Mammary epithelial cell (primary cell): ENCODE measurements around the gene STAU1.

ENCODE experiments used
- EZH2 ChIP-seq: IDR thresholded peaks from 2 replicates; pipeline ENCODE4 v1.6.1; 2012; ENCODE audit warnings: low read length, inconsistent platforms, borderline replicate concordance
- TF ChIP-seq, protein P1 (sequence below), 2 donors: IDR thresholded peaks in 1 of 2; conservative IDR thresholded peaks in 1 of 2; 2 replicates each; pipeline ENCODE4 v1.5.1; 2011 to 2012; ENCODE audit warnings: inconsistent platforms in 2 of 2, low read length in 2 of 2, mild to moderate bottlenecking in 2 of 2, control low read depth in 1 of 2, low read depth in 1 of 2; ENCODE audit not compliant: insufficient read depth in 1 of 2; ENCODE audit errors: extremely low read depth in 1 of 2

DNA sequence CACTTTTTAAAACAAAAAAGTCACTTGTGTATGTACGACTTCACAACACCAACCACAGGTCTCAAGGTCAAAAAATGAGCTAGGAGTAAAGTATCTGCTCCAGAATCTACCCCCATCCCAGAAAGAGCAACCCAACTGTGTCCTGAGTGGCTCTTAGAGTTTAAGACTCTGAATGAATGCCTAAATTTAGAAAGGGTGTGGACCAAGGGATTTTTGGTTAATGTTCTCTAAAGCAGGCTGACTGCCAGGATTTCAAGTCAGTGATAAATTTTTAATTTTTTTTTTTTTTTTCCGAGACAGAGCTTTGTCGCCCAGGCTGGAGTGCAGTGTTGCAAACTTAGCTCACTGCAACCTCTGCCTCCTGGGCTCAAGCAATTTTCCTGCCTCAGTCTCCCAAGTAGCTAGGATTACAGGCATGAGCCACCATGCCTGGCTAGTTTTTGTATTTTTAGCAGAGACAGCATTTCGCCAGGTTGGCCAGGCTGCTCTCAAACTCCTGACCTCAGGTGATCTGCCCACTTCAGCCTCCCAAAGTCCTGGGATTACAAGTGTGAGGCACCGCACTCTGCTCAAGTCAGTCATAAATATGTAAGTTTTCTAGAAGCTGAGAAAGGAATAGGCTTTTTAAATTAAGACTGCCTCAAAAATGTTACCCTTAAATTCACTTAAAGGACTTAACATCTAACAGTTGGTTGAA lies 20.2 kb downstream of the STAU1 start:
- TF ChIP-seq, protein P1, sequence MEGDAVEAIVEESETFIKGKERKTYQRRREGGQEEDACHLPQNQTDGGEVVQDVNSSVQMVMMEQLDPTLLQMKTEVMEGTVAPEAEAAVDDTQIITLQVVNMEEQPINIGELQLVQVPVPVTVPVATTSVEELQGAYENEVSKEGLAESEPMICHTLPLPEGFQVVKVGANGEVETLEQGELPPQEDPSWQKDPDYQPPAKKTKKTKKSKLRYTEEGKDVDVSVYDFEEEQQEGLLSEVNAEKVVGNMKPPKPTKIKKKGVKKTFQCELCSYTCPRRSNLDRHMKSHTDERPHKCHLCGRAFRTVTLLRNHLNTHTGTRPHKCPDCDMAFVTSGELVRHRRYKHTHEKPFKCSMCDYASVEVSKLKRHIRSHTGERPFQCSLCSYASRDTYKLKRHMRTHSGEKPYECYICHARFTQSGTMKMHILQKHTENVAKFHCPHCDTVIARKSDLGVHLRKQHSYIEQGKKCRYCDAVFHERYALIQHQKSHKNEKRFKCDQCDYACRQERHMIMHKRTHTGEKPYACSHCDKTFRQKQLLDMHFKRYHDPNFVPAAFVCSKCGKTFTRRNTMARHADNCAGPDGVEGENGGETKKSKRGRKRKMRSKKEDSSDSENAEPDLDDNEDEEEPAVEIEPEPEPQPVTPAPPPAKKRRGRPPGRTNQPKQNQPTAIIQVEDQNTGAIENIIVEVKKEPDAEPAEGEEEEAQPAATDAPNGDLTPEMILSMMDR (conservative IDR thresholded peaks at IDR 0.05 in 1 of 2, IDR thresholded peaks at IDR 0.05 in 1 of 2; ENCODE audit: extremely low read depth in 1 of 2, insufficient read depth in 1 of 2, low read depth in 1 of 2, low read length in 2 of 2): no peak
- TF ChIP-seq EZH2: no peak
